Fibroblast of lung (primary cell): ENCODE results near the gene RPS6KA2.

Experiments
- EZH2 ChIP-seq: IDR thresholded peaks from 2 replicates; pipeline ENCODE4 v1.5.1; 2012; ENCODE audit warnings: low read length, control low read depth, mild to moderate bottlenecking; ENCODE audit errors: missing control alignments
- TF ChIP-seq, protein P1 (sequence below), 2 donors: IDR thresholded peaks in 1 of 2; conservative IDR thresholded peaks in 1 of 2; 1 replicate in 1 of 2; 2 replicates in 1 of 2; pipeline ENCODE4 v1.5.1; 2011 to 2012; ENCODE audit warnings: low read length in 2 of 2, control low read depth in 1 of 2, inconsistent platforms in 1 of 2, low read depth in 1 of 2, mild to moderate bottlenecking in 1 of 2

DNA sequence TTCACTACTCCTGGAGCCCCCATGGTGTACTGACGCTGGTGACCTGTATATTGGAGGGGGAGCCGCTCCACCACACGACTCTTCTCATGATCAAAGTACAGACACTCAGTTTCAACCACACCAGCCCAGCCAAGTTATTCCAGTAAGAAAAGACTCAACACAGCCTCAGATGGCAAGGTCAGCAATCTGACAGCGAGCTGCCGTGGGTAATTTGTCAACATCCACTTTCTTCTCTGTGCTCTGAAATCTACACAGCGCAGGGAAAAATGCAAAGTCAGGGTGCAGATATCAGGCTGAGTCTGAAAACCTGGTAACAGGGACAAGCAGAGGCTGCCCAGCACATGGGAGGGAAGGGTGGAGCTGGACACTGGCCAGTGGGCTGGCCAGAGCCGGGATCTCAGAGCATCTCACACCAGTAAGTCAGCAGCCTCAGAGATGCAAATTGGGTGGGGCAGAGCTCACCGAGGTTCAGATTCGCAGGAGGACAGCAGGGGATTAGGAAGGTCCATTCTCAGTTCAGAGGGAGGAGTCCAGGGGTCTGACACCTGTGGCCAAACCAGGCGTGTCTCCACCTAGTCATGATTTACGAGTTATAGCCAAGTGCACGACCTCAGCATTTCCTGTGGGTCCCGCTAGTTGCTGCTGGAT, 44.5 kb upstream of the RPS6KA2 start:
- TF ChIP-seq, protein P1, sequence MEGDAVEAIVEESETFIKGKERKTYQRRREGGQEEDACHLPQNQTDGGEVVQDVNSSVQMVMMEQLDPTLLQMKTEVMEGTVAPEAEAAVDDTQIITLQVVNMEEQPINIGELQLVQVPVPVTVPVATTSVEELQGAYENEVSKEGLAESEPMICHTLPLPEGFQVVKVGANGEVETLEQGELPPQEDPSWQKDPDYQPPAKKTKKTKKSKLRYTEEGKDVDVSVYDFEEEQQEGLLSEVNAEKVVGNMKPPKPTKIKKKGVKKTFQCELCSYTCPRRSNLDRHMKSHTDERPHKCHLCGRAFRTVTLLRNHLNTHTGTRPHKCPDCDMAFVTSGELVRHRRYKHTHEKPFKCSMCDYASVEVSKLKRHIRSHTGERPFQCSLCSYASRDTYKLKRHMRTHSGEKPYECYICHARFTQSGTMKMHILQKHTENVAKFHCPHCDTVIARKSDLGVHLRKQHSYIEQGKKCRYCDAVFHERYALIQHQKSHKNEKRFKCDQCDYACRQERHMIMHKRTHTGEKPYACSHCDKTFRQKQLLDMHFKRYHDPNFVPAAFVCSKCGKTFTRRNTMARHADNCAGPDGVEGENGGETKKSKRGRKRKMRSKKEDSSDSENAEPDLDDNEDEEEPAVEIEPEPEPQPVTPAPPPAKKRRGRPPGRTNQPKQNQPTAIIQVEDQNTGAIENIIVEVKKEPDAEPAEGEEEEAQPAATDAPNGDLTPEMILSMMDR (conservative IDR thresholded peaks at IDR 0.05 in 1 of 2, IDR thresholded peaks at IDR 0.05 in 1 of 2; ENCODE audit: low read depth in 1 of 2, low read length in 2 of 2) = no peak
- TF ChIP-seq EZH2 = no peak
